Measurements from ENCODE around the gene LTO1.

DNA sequence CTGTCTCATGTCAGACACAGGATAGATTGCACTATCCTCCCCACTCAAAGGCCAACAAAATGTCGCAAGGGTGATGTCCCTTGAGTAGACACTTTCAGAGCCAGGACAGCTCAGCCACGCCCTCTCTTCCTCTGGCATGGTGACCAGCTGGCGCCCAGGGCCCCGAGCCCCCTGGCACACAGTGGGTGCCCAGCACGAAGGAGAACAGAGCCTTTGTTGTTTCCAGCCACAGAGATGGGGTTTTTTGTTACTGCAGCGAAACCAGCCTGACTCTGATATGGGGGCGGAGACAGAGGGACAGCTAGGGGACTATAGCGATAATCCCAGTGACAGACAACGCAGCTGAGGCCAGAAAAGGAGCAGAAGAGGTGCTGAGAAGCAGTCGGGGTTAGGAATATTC is 57.5 kb downstream of the LTO1 start:
- TF ChIP-seq, protein P1, sequence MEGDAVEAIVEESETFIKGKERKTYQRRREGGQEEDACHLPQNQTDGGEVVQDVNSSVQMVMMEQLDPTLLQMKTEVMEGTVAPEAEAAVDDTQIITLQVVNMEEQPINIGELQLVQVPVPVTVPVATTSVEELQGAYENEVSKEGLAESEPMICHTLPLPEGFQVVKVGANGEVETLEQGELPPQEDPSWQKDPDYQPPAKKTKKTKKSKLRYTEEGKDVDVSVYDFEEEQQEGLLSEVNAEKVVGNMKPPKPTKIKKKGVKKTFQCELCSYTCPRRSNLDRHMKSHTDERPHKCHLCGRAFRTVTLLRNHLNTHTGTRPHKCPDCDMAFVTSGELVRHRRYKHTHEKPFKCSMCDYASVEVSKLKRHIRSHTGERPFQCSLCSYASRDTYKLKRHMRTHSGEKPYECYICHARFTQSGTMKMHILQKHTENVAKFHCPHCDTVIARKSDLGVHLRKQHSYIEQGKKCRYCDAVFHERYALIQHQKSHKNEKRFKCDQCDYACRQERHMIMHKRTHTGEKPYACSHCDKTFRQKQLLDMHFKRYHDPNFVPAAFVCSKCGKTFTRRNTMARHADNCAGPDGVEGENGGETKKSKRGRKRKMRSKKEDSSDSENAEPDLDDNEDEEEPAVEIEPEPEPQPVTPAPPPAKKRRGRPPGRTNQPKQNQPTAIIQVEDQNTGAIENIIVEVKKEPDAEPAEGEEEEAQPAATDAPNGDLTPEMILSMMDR (conservative IDR thresholded peaks at IDR 0.05; ENCODE audit: low read depth, low read length): no peak
- no peak for TF ChIP-seq EZH2 (IDR thresholded peaks at IDR 0.05; ENCODE audit: low read length, unreplicated experiment)

Measured in PC-3 (cell line).